Activated T-helper 17 cell treated with anti-CD3 and anti-CD28 coated beads, Interleukin-2, amount 50 U/mL, for 72 hours (primary cell): ENCODE results near the gene PLAGL1. TPM values are rescaled to one million over a fixed set of nuclear protein-coding genes. Genes with fewer than 3 reads are reported as not detected.

Experiments
- ATAC-seq: fragments of 150-1000 bp; cut with Tn5 transposase; replicated peaks from 2 replicates; pipeline ENCODE4 v1.10.0; 2021; ENCODE audit warnings: mild to moderate bottlenecking, moderate library complexity
- H3K27ac Mint-ChIP-seq: one replicate; pipeline ENCODE4 v1.8.0; 2022; ENCODE audit warnings: mixed read lengths
- H3K27me3 Mint-ChIP-seq: one replicate; pipeline ENCODE4 v1.8.0; 2022; ENCODE audit warnings: mixed read lengths
- H3K36me3 Mint-ChIP-seq: one replicate; pipeline ENCODE4 v1.8.0; 2022; ENCODE audit warnings: low read depth, mild to moderate bottlenecking, mixed read lengths
- H3K4me1 Mint-ChIP-seq: one replicate; pipeline ENCODE4 v1.8.0; 2022; ENCODE audit warnings: mixed read lengths
- H3K4me3 Mint-ChIP-seq: one replicate; pipeline ENCODE4 v1.8.0; 2022; ENCODE audit warnings: mild to moderate bottlenecking, mixed read lengths
- H3K9me3 Mint-ChIP-seq: one replicate; pipeline ENCODE4 v1.8.0; 2022; ENCODE audit warnings: mixed read lengths
- total RNA-seq, 2 donors: library from RNA; stranded (reverse); gene quantifications; one replicate each; pipeline ENCODE4 v1.2.3, GENCODE V29; 2022

Gene PLAGL1
- total RNA-seq, 2 donors from 2014 or later: 15.5 to 77.8 TPM

GRCh38 chr6:143986463-143987065 lies 21.5 kb downstream of the PLAGL1 start:
- H3K9me3 Mint-ChIP-seq: no peaks in the 10 kb centered on the region
- H3K4me3 Mint-ChIP-seq: no peak overlapping the region
- no peaks in the 10 kb centered on the region for H3K4me1 Mint-ChIP-seq
- no peak for ATAC-seq
- H3K36me3 Mint-ChIP-seq: no peaks in the 10 kb centered on the region
- no peak overlapping the region for H3K27ac Mint-ChIP-seq
- H3K27me3 Mint-ChIP-seq: peaks cover 3% of the 10 kb centered on the region

DNA sequence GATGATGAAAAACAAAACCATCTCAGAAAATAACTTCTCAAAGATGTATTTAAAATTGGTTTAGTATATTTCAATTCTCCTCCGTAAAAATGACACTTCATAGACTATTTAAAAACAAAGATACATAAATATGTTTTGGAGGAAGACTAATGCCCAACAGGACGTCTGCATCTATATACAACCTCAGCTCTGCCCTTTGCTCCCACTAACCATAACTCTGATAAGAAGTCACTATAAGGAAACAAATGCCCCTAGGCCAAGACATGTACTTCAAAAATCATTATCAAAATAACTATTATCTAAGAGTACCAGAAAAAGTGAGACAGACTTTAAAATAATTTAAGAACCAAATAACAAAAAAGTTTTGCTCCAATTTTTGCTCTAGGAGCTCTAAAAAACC lies 23.4 kb downstream of the PLAGL1 start:
- Mint-ChIP-seq H3K27me3 (no peaks in the 10 kb centered on the region), H3K27ac (no peak overlapping the region), H3K9me3 (no peaks in the 10 kb centered on the region), H3K36me3 (no peaks in the 10 kb centered on the region), H3K4me3 (no peak overlapping the region), H3K4me1 (no peaks in the 10 kb centered on the region)
- no peak for ATAC-seq

- Mint-ChIP-seq H3K9me3 (no peaks in the 10 kb centered on the region), H3K4me1 (no peaks in the 10 kb centered on the region), H3K27ac (no peak overlapping the region), H3K36me3 (no peaks in the 10 kb centered on the region), H3K27me3 (no peaks in the 10 kb centered on the region), H3K4me3 (no peak overlapping the region)
- ATAC-seq: no peak
Measured at GRCh38 chr6:143982968-143983367, 25.1 kb downstream of the PLAGL1 start.

- Mint-ChIP-seq H3K9me3 (no peaks in the 10 kb centered on the region), H3K27me3 (no peaks in the 10 kb centered on the region), H3K4me3 (no peak overlapping the region), H3K36me3 (no peaks in the 10 kb centered on the region), H3K4me1 (no peaks in the 10 kb centered on the region), H3K27ac (no peak overlapping the region)
- ATAC-seq: no peak
Measured at GRCh38 chr6:143980921-143981320, 27.1 kb downstream of the PLAGL1 start.

GRCh38 chr6:143976806-143977349 lies 31.2 kb downstream of the PLAGL1 start:
- Mint-ChIP-seq H3K27me3 (no peaks in the 10 kb centered on the region), H3K27ac (no peak overlapping the region), H3K9me3 (no peaks in the 10 kb centered on the region), H3K4me3 (no peak overlapping the region), H3K4me1 (no peaks in the 10 kb centered on the region), H3K36me3 (no peaks in the 10 kb centered on the region)
- no peak for ATAC-seq

GRCh38 chr6:143974089-143974488 lies 34.0 kb downstream of the PLAGL1 start:
- Mint-ChIP-seq H3K27me3 (no peaks in the 10 kb centered on the region), H3K27ac (no peak overlapping the region), H3K9me3 (no peaks in the 10 kb centered on the region), H3K4me3 (no peak overlapping the region), H3K4me1 (no peaks in the 10 kb centered on the region), H3K36me3 (no peaks in the 10 kb centered on the region)
- no peak for ATAC-seq

GRCh38 chr6:143973097-143973966 lies 34.7 kb downstream of the PLAGL1 start:
- H3K4me3 Mint-ChIP-seq: no peak overlapping the region
- no peaks in the 10 kb centered on the region for H3K9me3 Mint-ChIP-seq
- no peaks in the 10 kb centered on the region for H3K36me3 Mint-ChIP-seq
- no peaks in the 10 kb centered on the region for H3K27me3 Mint-ChIP-seq
- H3K27ac Mint-ChIP-seq: no peak overlapping the region
- no peak for ATAC-seq
- H3K4me1 Mint-ChIP-seq: no peaks in the 10 kb centered on the region

DNA sequence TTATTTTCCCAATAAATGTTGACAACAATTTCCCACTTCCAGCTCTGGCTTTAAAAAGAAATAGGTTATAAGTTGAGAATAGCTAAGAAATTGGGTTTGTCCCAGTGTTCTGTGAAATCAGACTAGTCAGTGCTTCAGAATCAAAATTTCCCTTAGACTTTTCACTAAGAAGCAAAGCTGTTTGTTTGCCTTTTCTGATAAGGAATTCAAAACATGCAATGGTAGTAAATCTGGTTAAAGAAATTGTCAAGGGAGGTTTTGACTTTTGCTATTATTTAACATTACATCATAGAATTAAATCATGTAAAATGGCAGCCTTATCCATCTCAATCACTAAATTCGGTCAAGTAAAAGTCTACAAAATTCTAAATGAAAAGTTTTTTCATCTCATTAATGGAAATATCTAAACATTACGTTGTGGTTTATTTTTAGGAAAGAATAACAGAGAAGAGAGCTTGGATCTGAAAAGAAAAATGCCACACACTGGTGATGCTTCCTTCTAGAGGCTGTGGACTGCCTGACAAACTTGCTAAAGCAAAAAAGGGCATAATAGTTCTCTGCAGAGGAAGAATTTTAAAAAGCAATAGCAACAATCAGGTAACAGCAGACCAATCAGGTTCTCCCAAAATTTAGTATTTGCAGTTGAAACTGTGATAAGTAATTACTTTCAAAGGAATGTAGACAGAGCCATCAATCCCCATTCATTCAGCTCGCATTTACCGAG lies 36.4 kb downstream of the PLAGL1 start:
- Mint-ChIP-seq H3K4me1 (no peaks in the 10 kb centered on the region), H3K27me3 (no peaks in the 10 kb centered on the region), H3K36me3 (peaks cover 8% of the 10 kb centered on the region), H3K4me3 (no peak overlapping the region), H3K9me3 (no peaks in the 10 kb centered on the region), H3K27ac (no peak overlapping the region)
- no peak for ATAC-seq

GRCh38 chr6:143970456-143971218 lies 37.4 kb downstream of the PLAGL1 start:
- H3K9me3 Mint-ChIP-seq: no peaks in the 10 kb centered on the region
- peaks cover 8% of the 10 kb centered on the region for H3K36me3 Mint-ChIP-seq
- no peak overlapping the region for H3K4me3 Mint-ChIP-seq
- no peak for ATAC-seq
- H3K27me3 Mint-ChIP-seq: no peaks in the 10 kb centered on the region
- H3K27ac Mint-ChIP-seq: no peak overlapping the region
- no peaks in the 10 kb centered on the region for H3K4me1 Mint-ChIP-seq

GRCh38 chr6:143969077-143969476 lies 39.0 kb downstream of the PLAGL1 start:
- H3K27ac Mint-ChIP-seq: no peak overlapping the region
- H3K27me3 Mint-ChIP-seq: no peaks in the 10 kb centered on the region
- H3K4me3 Mint-ChIP-seq: no peak overlapping the region
- H3K4me1 Mint-ChIP-seq: no peaks in the 10 kb centered on the region
- H3K36me3 Mint-ChIP-seq: peaks cover 8% of the 10 kb centered on the region
- ATAC-seq: no peak
- H3K9me3 Mint-ChIP-seq: no peaks in the 10 kb centered on the region

DNA sequence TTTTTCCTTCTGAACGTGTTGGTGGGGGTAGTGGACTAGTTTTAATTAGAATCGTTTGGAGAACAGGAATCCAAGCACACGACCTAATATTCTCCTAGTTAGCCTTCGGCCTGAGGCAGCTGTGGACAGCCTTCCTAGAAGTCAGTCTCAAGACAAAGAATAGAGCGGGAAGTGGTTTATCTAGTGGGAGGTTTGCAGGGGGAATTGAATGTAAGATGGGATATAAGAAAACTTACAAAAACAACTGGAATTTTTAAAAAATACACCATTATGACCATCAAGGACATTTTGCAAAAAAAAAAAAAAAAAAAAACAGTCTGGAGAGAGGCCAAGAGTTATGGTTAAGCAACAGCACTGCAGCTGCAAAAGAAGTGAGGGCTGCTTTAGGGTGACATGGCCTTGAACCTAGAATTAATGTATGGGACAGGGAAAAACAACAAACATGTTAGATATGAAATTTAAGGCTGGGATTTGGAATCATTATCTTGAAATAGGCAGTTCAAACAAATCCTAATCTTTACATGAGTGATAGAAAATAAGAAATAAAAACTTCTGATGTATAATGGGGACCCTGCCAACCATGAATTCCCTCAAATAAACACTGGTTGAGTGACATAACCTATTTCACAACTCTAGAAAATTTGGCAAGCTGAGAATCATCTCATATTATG lies 40.2 kb downstream of the PLAGL1 start:
- no peak for ATAC-seq
- peaks cover 8% of the 10 kb centered on the region for H3K36me3 Mint-ChIP-seq
- no peaks in the 10 kb centered on the region for H3K27me3 Mint-ChIP-seq
- H3K4me3 Mint-ChIP-seq: no peak overlapping the region
- H3K9me3 Mint-ChIP-seq: no peaks in the 10 kb centered on the region
- H3K27ac Mint-ChIP-seq: no peak overlapping the region
- no peaks in the 10 kb centered on the region for H3K4me1 Mint-ChIP-seq

GRCh38 chr6:143966312-143966711 lies 41.7 kb downstream of the PLAGL1 start:
- Mint-ChIP-seq H3K4me3 (no peak overlapping the region), H3K9me3 (no peaks in the 10 kb centered on the region), H3K4me1 (no peaks in the 10 kb centered on the region), H3K36me3 (peaks cover 8% of the 10 kb centered on the region), H3K27me3 (no peaks in the 10 kb centered on the region), H3K27ac (no peak overlapping the region)
- no peak for ATAC-seq

DNA sequence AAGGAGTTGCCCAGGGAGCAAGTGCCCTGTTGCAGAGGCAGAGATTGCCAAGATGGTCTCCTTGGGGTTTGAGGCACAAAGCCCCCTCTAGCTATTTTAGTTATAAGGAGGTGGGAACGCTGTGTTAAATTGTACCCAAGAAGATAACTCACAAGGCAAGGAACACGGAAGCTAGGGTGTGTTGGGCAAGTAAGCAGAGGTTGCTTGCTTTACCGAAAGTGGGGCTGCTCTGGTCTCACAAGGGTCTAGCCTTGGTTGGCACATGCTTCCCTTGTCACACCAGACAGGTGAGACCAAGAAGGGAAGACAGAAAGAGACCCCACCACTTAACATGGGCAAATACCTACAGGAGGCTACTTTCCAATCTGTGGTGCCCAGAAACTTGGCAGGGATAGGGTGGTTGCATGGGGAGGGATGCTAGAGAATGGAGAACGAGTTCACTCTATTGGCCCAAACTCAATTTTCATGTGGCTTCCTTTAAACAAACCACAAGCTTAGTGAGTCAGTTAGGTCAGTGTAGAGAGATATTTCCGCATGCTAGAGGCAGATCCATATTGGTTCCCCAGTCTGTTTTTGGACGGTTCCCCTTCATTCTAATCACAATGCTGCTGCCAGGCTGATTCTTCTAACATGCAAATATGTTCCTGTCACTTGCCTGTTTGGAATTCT lies 42.4 kb downstream of the PLAGL1 start:
- peaks cover 8% of the 10 kb centered on the region for H3K36me3 Mint-ChIP-seq
- no peak overlapping the region for H3K27ac Mint-ChIP-seq
- ATAC-seq: no peak
- no peaks in the 10 kb centered on the region for H3K27me3 Mint-ChIP-seq
- H3K9me3 Mint-ChIP-seq: no peaks in the 10 kb centered on the region
- H3K4me1 Mint-ChIP-seq: no peaks in the 10 kb centered on the region
- H3K4me3 Mint-ChIP-seq: no peak overlapping the region
